K562 (cell line): ENCODE results near the gene STON1. TPM values are rescaled to one million over a fixed set of nuclear protein-coding genes. Genes with fewer than 3 reads are reported as not detected.

ENCODE experiments used
- ATAC-seq: fragments of 200-7000 bp; cut with Tn5 transposase; 3 replicates; pipeline ENCODE4 v1.9.1; 2020; ENCODE audit warnings: moderate library complexity
- BruUV-seq: library from RNA; stranded (reverse); fragments of 400-500 nt; replicated peaks from 2 replicates; lab custom pipeline; 2021; lab: Mats Ljungman, UMichigan
- CTCF ChIA-PET: fragments of 300-600 bp; formaldehyde crosslinking; extraction: SDS; loops from one replicate; lab custom pipeline; 2021; ENCODE audit warnings: low intra/inter-chr PET ratio; lab: Yijun Ruan, JAX
- POLR2A ChIA-PET: fragments of 300-600, 350-650 bp; sonication (Branson Sonifier 250); formaldehyde crosslinking; extraction: SDS; loops from one replicate; lab custom pipeline; 2021; ENCODE audit warnings: antibody characterized with exemption, inconsistent platforms; lab: Yijun Ruan, JAX
- DNase-seq, 4 experiments: peaks; one replicate each; pipeline versions ENCODE4 v3.0.0 to v3.0.0-alpha.2; 2011 to 2018; ENCODE audit warnings: low spot score in 3 of 4, mixed read lengths in 3 of 4; ENCODE audit errors: extremely low read depth in 1 of 4
- FAIRE-seq: peaks from 2 replicates; lab custom pipeline; 2011; peaks lifted over from hg19 to GRCh38; lab: Jason Lieb, UNC
- H2AFZ ChIP-seq: 2 replicates; pipeline ENCODE4 v1.6.0; 2011; ENCODE audit warnings: low read depth, low read length, control low read depth, inconsistent platforms
- H3K27ac ChIP-seq: fragments of 200-600 bp; 3 replicates; pipeline ENCODE4 v1.8.0; 2011; ENCODE audit warnings: low read depth, mild to moderate bottlenecking, control low read depth, inconsistent platforms, low read length, moderate library complexity, mixed read lengths; ENCODE audit errors: extremely low read depth
- H3K27me3 ChIP-seq, 2 experiments: fragments of 300-600 bp in 1 of 2; 2 replicates in 1 of 2; 3 replicates in 1 of 2; pipeline versions ENCODE4 v1.6.0 to v1.8.0; 2011; ENCODE audit warnings: inconsistent platforms in 2 of 2, low read length in 2 of 2, mild to moderate bottlenecking in 1 of 2, mixed read lengths in 1 of 2, moderate library complexity in 1 of 2; ENCODE audit not compliant: control insufficient read depth in 2 of 2, insufficient read depth in 2 of 2
- H3K36me3 ChIP-seq: fragments of 300-600 bp; 3 replicates; pipeline ENCODE4 v1.8.0; 2011; ENCODE audit warnings: mild to moderate bottlenecking, low read length, inconsistent platforms; ENCODE audit not compliant: control insufficient read depth, insufficient read depth
- H3K4me1 ChIP-seq, 2 experiments: fragments of 200-600 bp in 1 of 2; replicated peaks in 1 of 2; 2 replicates in 1 of 2; 3 replicates in 1 of 2; pipeline versions ENCODE4 v1.5.1 to v1.8.0; 2011; ENCODE audit warnings: inconsistent platforms in 2 of 2, low read length in 2 of 2, mild to moderate bottlenecking in 1 of 2, mixed read lengths in 1 of 2, moderate library complexity in 1 of 2; ENCODE audit not compliant: control insufficient read depth in 2 of 2, insufficient read depth in 2 of 2
- H3K4me2 ChIP-seq: 2 replicates; pipeline ENCODE4 v1.6.1; 2011; ENCODE audit warnings: low read length, control low read depth, inconsistent platforms, mixed read lengths; ENCODE audit not compliant: insufficient read depth
- H3K4me3 ChIP-seq: fragments of 200-600 bp; sonication (generic), shearing (Covaris generic); 2 replicates; pipeline ENCODE4 v1.5.1; 2016; ENCODE audit warnings: control low read depth, inconsistent platforms
- H3K79me2 ChIP-seq: fragments of 200-600 bp; 3 replicates; pipeline ENCODE4 v1.8.0; 2011; ENCODE audit warnings: low read length, inconsistent platforms; ENCODE audit not compliant: control insufficient read depth, insufficient read depth
- H3K9ac ChIP-seq, 2 experiments: 2 replicates each; pipeline versions ENCODE4 v1.6.0 to v1.6.1; 2011; ENCODE audit warnings: low read depth in 2 of 2, low read length in 2 of 2, control low read depth in 1 of 2, inconsistent platforms in 1 of 2, mild to moderate bottlenecking in 1 of 2, mixed read lengths in 1 of 2; ENCODE audit not compliant: insufficient read depth in 1 of 2
- H3K9me1 ChIP-seq: one replicate; pipeline ENCODE4 v1.6.0; 2011; ENCODE audit warnings: inconsistent platforms, mild to moderate bottlenecking, low read length, moderate library complexity; ENCODE audit not compliant: control insufficient read depth, insufficient read depth
- H3K9me3 ChIP-seq: replicated peaks from 2 replicates; pipeline ENCODE4 v1.5.1; 2011; ENCODE audit warnings: low read depth, low read length, inconsistent platforms; ENCODE audit not compliant: control insufficient read depth, insufficient read depth
- H4K20me1 ChIP-seq: replicated peaks from 2 replicates; pipeline ENCODE4 v1.6.1; 2011; ENCODE audit warnings: low read length, inconsistent platforms, mixed read lengths; ENCODE audit not compliant: control insufficient read depth, insufficient read depth
- BRCA1 ChIP-seq, 2 experiments: fragments of 450-650 bp in 1 of 2; sonication (generic) in 1 of 2; formaldehyde crosslinking in 1 of 2; IDR thresholded peaks; 2 replicates each; pipeline versions ENCODE4 v1.5.0 to v1.6.1; 2017 to 2020; ENCODE audit warnings: mild to moderate bottlenecking in 1 of 2, missing genetic modification reagents in 1 of 2
- GATAD2A ChIP-seq: fragments of 450-650 bp; IDR thresholded peaks from 2 replicates; pipeline ENCODE4 v1.6.1; 2017
- KDM1A ChIP-seq, 2 experiments: fragments of 450-650 bp; IDR thresholded peaks; 2 replicates each; pipeline ENCODE4 v1.6.1; 2016; ENCODE audit warnings: mild to moderate bottlenecking in 2 of 2
- MEF2A ChIP-seq: IDR thresholded peaks from 2 replicates; pipeline ENCODE4 v1.6.1; 2011; ENCODE audit warnings: low read depth, mild to moderate bottlenecking, low read length, moderate library complexity; ENCODE audit not compliant: control insufficient read depth
- TEAD2 ChIP-seq: fragments of 450-650 bp; IDR thresholded peaks from 2 replicates; pipeline ENCODE4 v1.6.1; 2016; ENCODE audit warnings: missing genetic modification characterization, control low read depth, missing compliant biosample characterization
- UBTF ChIP-seq, 2 experiments: IDR thresholded peaks; 2 replicates each; pipeline ENCODE4 v1.6.1; 2012; ENCODE audit warnings: improper control_type of control experiment in 2 of 2, low read depth in 2 of 2, low read length in 2 of 2, borderline replicate concordance in 1 of 2
- ZNF511 ChIP-seq: sonication (generic); formaldehyde crosslinking; IDR thresholded peaks from 2 replicates; pipeline ENCODE4 v1.8.0; 2022; ENCODE audit warnings: mild to moderate bottlenecking, missing genetic modification reagents
- ZNF766 ChIP-seq: fragments of 200-800 bp; sonication (Bioruptor generic); conservative IDR thresholded peaks from 2 replicates; pipeline ENCODE4 v1.6.1; 2016; ENCODE audit warnings: missing genetic modification characterization, missing compliant biosample characterization
- ZSCAN29 ChIP-seq: fragments of 450-650 bp; IDR thresholded peaks from 2 replicates; pipeline ENCODE4 v1.6.1; 2017
- WGBS: fragments of 100-300 bp; shearing (Covaris generic); methylation state at CpG from one replicate; pipeline ENCODE4 v1.1.6; 2016; ENCODE audit warnings: low coverage, mixed read lengths; ENCODE audit not compliant: insufficient coverage; ENCODE audit errors: missing lambda C conversion rate; 5-methylcytosine and 5-hydroxymethylcytosine counted together
- in situ Hi-C: fragments of 300-500 bp; cut with MboI; formaldehyde crosslinking; loops from 4 replicates; pipeline ENCODE4 v1.15.0; 2018; ENCODE audit warnings: inconsistent platforms, mixed read lengths
- intact Hi-C: fragments of 100-400 bp; cut with micrococcal nuclease; formaldehyde crosslinking; loops from 2 replicates; pipeline ENCODE4 v1.14.2; 2022
- polyA plus RNA-seq, 8 experiments: library from polyadenylated mRNA; depleted of rRNA in 4 of 8; stranded (reverse) in 5 of 8; unstranded in 3 of 8; fragments of >200 nt; fragmentation: Nextera tagmentation in 2 of 8; fragmentation: Illumina TruSeq in 1 of 8; extraction: Ambion mirVana in 2 of 8; extraction: Trizol in 1 of 8; gene quantifications; 2 replicates each; pipeline versions ENCODE4 v1.2.1 to v1.2.3, GENCODE V29; 2011 to 2014; ENCODE audit warnings: inconsistent platforms in 1 of 8, missing spikeins in 1 of 8
- total RNA-seq, 7 experiments: library from RNA; depleted of rRNA in 6 of 7; stranded (reverse); fragments of >200 nt in 6 of 7; fragmentation: Illumina TruSeq in 2 of 7; extraction: Trizol in 2 of 7; gene quantifications; 2 replicates each; pipeline versions ENCODE4 v1.2.1 to v1.2.3, GENCODE V29; 2011 to 2021; ENCODE audit warnings: low replicate concordance in 1 of 7
- TF ChIP-seq, protein P1 (sequence below): fragments of 450-650 bp; IDR thresholded peaks from 2 replicates; pipeline ENCODE4 v1.7.1; 2018; ENCODE audit warnings: mild to moderate bottlenecking, low read depth; ENCODE audit not compliant: partially characterized antibody

The STON1 gene
- total and polyA plus RNA-seq, 9 of the 15 experiments (the other 6 are each of a cell fraction or from before 2014, with no cell fraction given) = 0.07 to 1.2 (median 0.55) TPM

- Histone ChIP-seq H2AFZ (no peak overlapping the region), H3K27me3 (peaks cover 16 to 19% of the 10 kb centered on the region in 2 experiments), H3K9me3 (no peaks in the 10 kb centered on the region), H3K9me1 (no peaks in the 10 kb centered on the region), H3K79me2 (no peaks in the 10 kb centered on the region), H3K4me1 (peaks cover under 1 to 6% of the 10 kb centered on the region in 2 experiments; a peak in 2 of 5 replicates), H3K4me3 (no peak overlapping the region), H3K4me2 (no peak overlapping the region), H3K9ac (no peak overlapping the region), H3K27ac (no peak overlapping the region), H3K36me3 (no peaks in the 10 kb centered on the region), H4K20me1 (no peaks in the 10 kb centered on the region)
- ChIA-PET POLR2A (interaction anchor here (0.7 kb wide), 1 partner anchor 119 kb away, joined by 5 read pairs; no protein-coding TSS in a partner anchor), CTCF (no interaction called here)
- WGBS = 23% methylated on average over 4 of the region's 4 CpGs
- intact Hi-C loops = loop anchor here (2.0 kb wide), 1 partner anchor 23 kb away; no protein-coding TSS in a partner anchor
- in situ Hi-C loops = no loop called here
- BruUV-seq = no TSS peak
- TF ChIP-seq KDM1A (IDR thresholded peaks at IDR 0.05) = no peak
- no peak for TF ChIP-seq ZSCAN29
- no peak for TF ChIP-seq ZNF766 (CRISPR knock-in tag)
- DNase-seq (no peak), ATAC-seq (no peak), FAIRE-seq (no peak)
Measured at GRCh38 chr2:48567671-48568070, 37.7 kb downstream of the STON1 start.

- Histone ChIP-seq H3K27me3 (peaks cover 8 to 19% of the 10 kb centered on the region in 2 experiments; a peak in 4 of 5 replicates), H3K9ac (no peak overlapping the region), H3K9me3 (no peaks in the 10 kb centered on the region), H3K4me1 (peaks cover 5 to 6% of the 10 kb centered on the region in 2 experiments; a peak in 2 of 5 replicates), H3K36me3 (no peaks in the 10 kb centered on the region), H2AFZ (no peak overlapping the region), H3K4me3 (no peak overlapping the region), H3K4me2 (no peak overlapping the region), H3K27ac (no peak overlapping the region), H3K79me2 (no peaks in the 10 kb centered on the region), H3K9me1 (no peaks in the 10 kb centered on the region), H4K20me1 (no peaks in the 10 kb centered on the region)
- FAIRE-seq (no peak), DNase-seq (no peak), ATAC-seq (no peak)
- ChIA-PET POLR2A (no interaction called here), CTCF (no interaction called here)
- 5% methylated on average over 4 of the region's 4 CpGs for WGBS
- in situ Hi-C loops (no loop called here), intact Hi-C loops (no loop called here)
- BruUV-seq = no TSS peak
- TF ChIP-seq, protein P1, sequence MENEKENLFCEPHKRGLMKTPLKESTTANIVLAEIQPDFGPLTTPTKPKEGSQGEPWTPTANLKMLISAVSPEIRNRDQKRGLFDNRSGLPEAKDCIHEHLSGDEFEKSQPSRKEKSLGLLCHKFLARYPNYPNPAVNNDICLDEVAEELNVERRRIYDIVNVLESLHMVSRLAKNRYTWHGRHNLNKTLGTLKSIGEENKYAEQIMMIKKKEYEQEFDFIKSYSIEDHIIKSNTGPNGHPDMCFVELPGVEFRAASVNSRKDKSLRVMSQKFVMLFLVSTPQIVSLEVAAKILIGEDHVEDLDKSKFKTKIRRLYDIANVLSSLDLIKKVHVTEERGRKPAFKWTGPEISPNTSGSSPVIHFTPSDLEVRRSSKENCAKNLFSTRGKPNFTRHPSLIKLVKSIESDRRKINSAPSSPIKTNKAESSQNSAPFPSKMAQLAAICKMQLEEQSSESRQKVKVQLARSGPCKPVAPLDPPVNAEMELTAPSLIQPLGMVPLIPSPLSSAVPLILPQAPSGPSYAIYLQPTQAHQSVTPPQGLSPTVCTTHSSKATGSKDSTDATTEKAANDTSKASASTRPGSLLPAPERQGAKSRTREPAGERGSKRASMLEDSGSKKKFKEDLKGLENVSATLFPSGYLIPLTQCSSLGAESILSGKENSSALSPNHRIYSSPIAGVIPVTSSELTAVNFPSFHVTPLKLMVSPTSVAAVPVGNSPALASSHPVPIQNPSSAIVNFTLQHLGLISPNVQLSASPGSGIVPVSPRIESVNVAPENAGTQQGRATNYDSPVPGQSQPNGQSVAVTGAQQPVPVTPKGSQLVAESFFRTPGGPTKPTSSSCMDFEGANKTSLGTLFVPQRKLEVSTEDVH = no peak
- TF ChIP-seq UBTF (IDR thresholded peaks at IDR 0.05; ENCODE audit: borderline replicate concordance in 1 of 2, low read depth in 2 of 2, low read length in 2 of 2) = no peak
- no peak for TF ChIP-seq GATAD2A
- no peak for TF ChIP-seq BRCA1 (IDR thresholded peaks at IDR 0.05)
- TF ChIP-seq BRCA1 (CRISPR knock-in tag; IDR thresholded peaks at IDR 0.05) = no peak
- no peak for TF ChIP-seq ZNF511 (CRISPR knock-in tag)
- no peak for TF ChIP-seq MEF2A
- TF ChIP-seq TEAD2 = no peak
Measured at GRCh38 chr2:48568547-48568946, 38.6 kb downstream of the STON1 start.
